GM23248 (cell line): Measurements from ENCODE around the gene ATOSA.

Experiments used
- EZH2 ChIP-seq: fragments of 200-600 bp; sonication (generic); IDR thresholded peaks from 2 replicates; pipeline ENCODE4 v1.6.1; 2018; ENCODE audit warnings: antibody characterized with exemption, mild to moderate bottlenecking; ENCODE audit not compliant: insufficient read depth, poor library complexity, severe bottlenecking
- EZH2phosphoT487 ChIP-seq: fragments of 200-600 bp; sonication (generic); IDR thresholded peaks from 2 replicates; pipeline ENCODE4 v1.6.1; 2018; ENCODE audit warnings: antibody characterized with exemption, moderate library complexity, mild to moderate bottlenecking, low read depth; ENCODE audit not compliant: insufficient read depth

DNA sequence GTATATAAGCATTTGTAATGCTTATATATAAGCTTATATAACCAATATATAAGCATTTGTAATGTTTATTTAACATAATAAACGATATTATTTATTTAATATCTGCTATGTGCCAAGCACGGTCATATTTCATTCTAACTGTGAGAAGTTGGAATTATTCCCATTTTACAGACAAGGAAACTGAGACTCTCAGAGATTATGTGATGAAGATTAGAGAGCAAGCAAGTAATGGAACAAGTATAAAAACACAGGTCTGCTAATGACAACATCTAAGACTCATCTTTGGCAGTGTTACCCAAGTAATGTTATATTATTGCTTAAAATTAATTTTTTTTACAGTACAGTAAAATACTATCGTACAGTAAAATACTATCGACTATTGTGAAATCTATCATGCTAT is 4.4 kb downstream of the ATOSA start:
- TF ChIP-seq EZH2phosphoT487, result no peak
- no peak for TF ChIP-seq EZH2
